H1 (cell line): Measurements from ENCODE around the gene MEF2B. TPM values are rescaled to one million over a fixed set of nuclear protein-coding genes. Genes with fewer than 3 reads are reported as not detected.

Experiments used
- FOSL1 ChIP-seq: IDR thresholded peaks from 2 replicates; pipeline ENCODE4 v1.6.1; 2011; ENCODE audit warnings: mild to moderate bottlenecking, low read depth, low read length, moderate library complexity; ENCODE audit not compliant: insufficient read depth
- SRF ChIP-seq: IDR thresholded peaks from 2 replicates; pipeline ENCODE4 v1.6.1; 2011; ENCODE audit warnings: mild to moderate bottlenecking, low read depth, low read length, moderate library complexity
- ZNF274 ChIP-seq: IDR thresholded peaks from 2 replicates; pipeline ENCODE4 v1.7.0; 2012; ENCODE audit warnings: low read length, borderline replicate concordance; ENCODE audit errors: extremely low read depth
- polyA plus RNA-seq, 7 experiments: library from polyadenylated mRNA; depleted of rRNA in 3 of 7; stranded (reverse) in 5 of 7; unstranded in 2 of 7; fragments of >200 nt in 5 of 7; fragments of 200-250 nt in 2 of 7; gene quantifications; 1 replicate in 5 of 7; 2 replicates in 1 of 7; 4 replicates in 1 of 7; pipeline versions ENCODE4 v1.2.1 to v1.2.3, GENCODE V29; 2011 to 2013; ENCODE audit warnings: missing spikeins in 2 of 7, mixed read lengths in 2 of 7
- total RNA-seq: library from RNA; stranded (reverse); fragmentation: NEBNext Ultra II Directional; extraction: Animal tissue kit (Norgen Biotek cat#: 25700); gene quantifications from 2 replicates; pipeline ENCODE4 v1.2.1, GENCODE V29; 2021

The MEF2B gene
- total and polyA plus RNA-seq, 2 of the 8 experiments (the other 6 are each of a cell fraction or from before 2014, with no cell fraction given) = 2.8 to 3.7 TPM

DNA sequence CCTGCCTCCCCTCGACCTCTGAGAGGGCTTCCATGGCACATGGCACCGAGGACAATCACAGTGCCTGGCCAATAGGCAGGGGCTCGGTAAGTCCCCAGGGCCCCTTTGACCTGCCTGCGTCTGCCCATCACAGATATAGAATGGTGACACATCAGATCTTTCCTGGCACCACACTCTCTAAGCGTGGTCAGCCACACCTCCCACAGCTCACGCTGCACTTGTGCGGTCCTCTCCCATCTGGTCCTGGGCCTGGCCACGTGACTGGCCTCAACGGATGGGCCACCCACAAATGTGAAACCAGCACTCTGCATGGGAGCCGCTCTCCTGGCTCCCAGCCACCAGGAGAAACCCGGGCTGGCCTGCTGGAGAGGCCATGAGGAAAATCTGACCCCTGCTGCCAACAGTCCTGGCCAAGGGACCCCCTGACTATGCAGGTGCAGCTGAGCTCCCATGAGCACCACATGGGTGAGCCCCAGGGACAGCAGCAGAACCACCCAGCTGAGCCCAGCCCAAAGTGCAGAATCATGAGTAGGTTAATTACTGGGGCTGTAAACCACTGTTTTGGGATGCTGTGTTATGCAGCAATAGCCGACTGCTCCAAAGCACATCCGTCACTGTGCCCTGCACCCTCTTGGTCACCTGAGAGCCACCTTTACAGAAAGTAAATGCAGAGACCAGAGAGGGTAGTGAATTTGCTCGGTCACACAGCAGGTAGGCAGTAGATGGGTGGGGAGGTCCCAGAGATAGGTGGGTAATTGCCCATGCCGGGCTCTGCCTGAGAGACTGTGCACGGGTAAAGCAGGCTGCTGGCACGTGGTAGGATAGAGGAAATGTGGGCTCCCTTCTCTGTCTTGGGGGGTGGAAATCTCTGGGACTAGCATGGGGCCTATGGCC, 9.7 kb upstream of the MEF2B start (continued):
- TF ChIP-seq ZNF274 = no peak
- no peak for TF ChIP-seq SRF
- no peak for TF ChIP-seq FOSL1
